HG03521 (cell line): Measurements from ENCODE around the gene CD109.
"Not testable (repeated sequence)": the region's sequence is repeated elsewhere in the genome, so short reads cannot be mapped to it uniquely, and the experiment has no call there.

ENCODE experiments used
- ATAC-seq: cut with Tn5 transposase; IDR thresholded peaks from one replicate; pipeline ENCODE4 v1.9.1; 2021; ENCODE audit warnings: mild to moderate bottlenecking, moderate library complexity; ENCODE audit not compliant: unreplicated experiment

The CD109 gene

GRCh38 chr6:73695619-73696421 is at the start of gene CD109:
TSS of gene CD109 (plus strand) at chr6:73696203. CDS start at chr6:73696216, 13 bp downstream.
- peak; percentile 53 for ATAC-seq

- ATAC-seq: no peak
These were observed 47.8 kb upstream of the CD109 start for GRCh38 chr6:73648166-73648565.

- ATAC-seq: no peak
These were observed 46.2 kb upstream of the CD109 start for GRCh38 chr6:73649783-73650182.

GRCh38 chr6:73652637-73653570 is 43.1 kb upstream of the CD109 start:
- peak; percentile 28 for ATAC-seq

- ATAC-seq: peak; percentile 89
These were observed 42.2 kb upstream of the CD109 start, which contains the start of gene SLC17A5 for GRCh38 chr6:73653571-73654424. TSS of gene SLC17A5 (minus strand) at chr6:73653992. CDS start at chr6:73653886, 106 bp downstream.

- ATAC-seq: no peak
These were observed 40.6 kb upstream of the CD109 start for GRCh38 chr6:73655341-73655917.

- ATAC-seq: no peak
These were observed 39.4 kb upstream of the CD109 start for GRCh38 chr6:73656531-73657145.

GRCh38 chr6:73657201-73657600 is 38.8 kb upstream of the CD109 start:
- no peak for ATAC-seq

GRCh38 chr6:73664701-73665100 is 31.3 kb upstream of the CD109 start:
- ATAC-seq: no peak

GRCh38 chr6:73665686-73666319 is 30.2 kb upstream of the CD109 start:
- ATAC-seq: peak; percentile 41

GRCh38 chr6:73666393-73666792 is 29.6 kb upstream of the CD109 start:
- ATAC-seq: no peak

GRCh38 chr6:73667798-73668197 is 28.2 kb upstream of the CD109 start:
- ATAC-seq: no peak

- ATAC-seq: no peak
These were observed 27.0 kb upstream of the CD109 start for GRCh38 chr6:73669005-73669404.

GRCh38 chr6:73671911-73672685 is 23.9 kb upstream of the CD109 start:
- ATAC-seq: no peak

GRCh38 chr6:73675466-73676098 is 20.4 kb upstream of the CD109 start:
- peak; percentile 96 for ATAC-seq

GRCh38 chr6:73679009-73679408 is 17.0 kb upstream of the CD109 start:
- ATAC-seq: no peak

GRCh38 chr6:73679846-73680245 is 16.2 kb upstream of the CD109 start:
- not testable (repeated sequence) for ATAC-seq

- ATAC-seq: no peak
These were observed 15.6 kb upstream of the CD109 start for GRCh38 chr6:73680289-73680918.
